GM18498 (cell line): ENCODE measurements around the gene RHD.
"Not testable (repeated sequence)": the region's sequence is repeated elsewhere in the genome, so short reads cannot be mapped to it uniquely, and the experiment has no call there.

Source experiments
- ATAC-seq: cut with Tn5 transposase; IDR thresholded peaks from one replicate; pipeline ENCODE4 v1.9.1; 2021; ENCODE audit warnings: mild to moderate bottlenecking, moderate library complexity; ENCODE audit not compliant: unreplicated experiment

The RHD gene

DNA sequence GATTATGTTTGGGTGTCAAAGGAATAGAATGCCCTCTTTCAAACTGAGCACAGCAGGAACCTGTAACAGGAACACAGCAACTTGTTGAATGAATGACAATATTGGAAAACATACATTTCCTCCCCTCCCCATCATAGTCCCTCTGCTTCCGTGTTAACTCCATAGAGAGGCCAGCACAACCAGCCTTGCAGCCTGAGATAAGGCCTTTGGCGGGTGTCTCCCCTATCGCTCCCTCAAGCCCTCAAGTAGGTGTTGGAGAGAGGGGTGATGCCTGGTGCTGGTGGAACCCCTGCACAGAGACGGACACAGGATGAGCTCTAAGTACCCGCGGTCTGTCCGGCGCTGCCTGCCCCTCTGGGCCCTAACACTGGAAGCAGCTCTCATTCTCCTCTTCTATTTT lies at the start of gene RHD:
RHD (plus strand) TSS at position 272 of the 400 bp plus-strand sequence; CDS start at position 311, 39 bp downstream.
- not testable (repeated sequence) for ATAC-seq

DNA sequence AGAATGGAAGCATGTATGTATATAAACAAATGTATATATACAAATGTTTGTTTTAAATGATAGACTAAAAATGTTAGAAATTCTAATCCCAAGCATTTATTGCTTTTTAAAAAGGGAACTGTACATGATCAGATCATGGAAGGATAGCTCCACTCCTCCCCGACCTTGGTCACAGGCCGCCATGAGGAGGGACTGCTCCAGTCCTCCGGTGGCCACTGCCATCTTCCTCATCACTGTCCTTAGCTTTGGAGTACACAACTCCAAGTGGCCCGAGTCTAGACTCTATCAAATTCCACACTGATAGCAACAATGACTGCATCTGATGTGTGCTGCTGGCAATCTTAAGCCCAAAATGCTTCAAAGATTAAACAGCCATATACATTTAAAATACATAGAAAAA lies 49.7 kb upstream of the RHD start:
- no peak for ATAC-seq

DNA sequence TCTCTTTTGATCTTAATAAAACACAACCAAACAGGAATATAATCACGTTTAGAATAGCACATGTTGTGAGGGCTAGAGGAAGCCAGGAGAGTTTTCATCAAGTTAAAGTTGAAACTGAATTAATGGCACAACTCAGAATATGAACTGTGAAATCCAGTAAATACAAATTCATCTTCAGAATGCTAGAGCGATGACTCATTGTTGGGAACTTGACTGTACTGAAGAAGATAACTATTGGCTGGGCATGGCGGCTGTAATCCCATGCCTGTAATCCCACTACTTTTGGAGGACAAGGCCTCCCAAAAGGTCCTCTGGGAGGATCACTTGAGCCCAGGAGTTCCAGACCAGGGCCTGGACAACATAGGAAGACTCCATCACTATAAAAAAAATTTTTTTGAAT lies 48.8 kb upstream of the RHD start:
- ATAC-seq: no peak

DNA sequence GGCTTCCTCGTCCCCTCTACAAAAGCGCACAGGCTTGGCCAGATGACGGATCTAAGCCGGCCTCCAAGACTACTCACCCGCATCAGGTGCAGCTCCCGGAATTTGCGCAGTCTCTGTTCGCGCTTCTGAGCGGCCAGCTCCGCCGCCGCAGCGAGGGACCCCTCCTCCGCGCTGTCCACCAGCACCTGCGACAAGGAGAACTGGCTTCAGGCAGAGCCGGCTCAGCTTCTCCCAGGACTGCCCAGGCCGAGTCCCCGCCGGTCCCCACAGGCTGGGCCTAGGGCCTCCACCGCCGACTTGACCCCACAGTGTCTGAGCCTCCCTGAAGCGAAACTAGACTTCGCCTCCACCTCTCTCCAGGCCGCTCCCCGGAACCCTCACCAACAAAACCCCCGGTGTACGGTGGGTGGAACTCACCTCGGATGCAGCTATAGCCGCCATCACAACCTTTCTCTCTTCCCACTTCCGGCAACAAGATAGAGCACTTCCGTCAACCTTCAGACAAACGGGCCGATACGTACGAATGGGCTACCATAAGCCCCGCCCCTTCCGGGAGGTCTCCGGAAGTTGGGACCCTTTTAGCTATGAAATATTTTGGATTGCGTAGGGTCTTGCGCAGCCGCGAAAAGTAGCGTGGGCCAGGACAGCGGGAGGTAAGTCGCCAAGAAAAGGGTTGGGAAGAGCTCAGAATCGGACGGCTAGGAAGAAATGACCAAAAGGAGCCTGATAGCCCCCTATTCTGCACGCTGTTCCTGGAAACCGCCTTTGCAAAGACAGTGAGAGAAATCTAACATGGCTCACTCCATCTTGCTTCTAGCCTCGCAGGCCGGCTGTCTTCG lies 40.1 kb upstream of the RHD start, which contains the start of gene SYF2:
SYF2 (minus strand) TSS at position 476 of the 839 bp plus-strand sequence; CDS start at position 441, 35 bp downstream.
- ATAC-seq: peak; percentile 74

DNA sequence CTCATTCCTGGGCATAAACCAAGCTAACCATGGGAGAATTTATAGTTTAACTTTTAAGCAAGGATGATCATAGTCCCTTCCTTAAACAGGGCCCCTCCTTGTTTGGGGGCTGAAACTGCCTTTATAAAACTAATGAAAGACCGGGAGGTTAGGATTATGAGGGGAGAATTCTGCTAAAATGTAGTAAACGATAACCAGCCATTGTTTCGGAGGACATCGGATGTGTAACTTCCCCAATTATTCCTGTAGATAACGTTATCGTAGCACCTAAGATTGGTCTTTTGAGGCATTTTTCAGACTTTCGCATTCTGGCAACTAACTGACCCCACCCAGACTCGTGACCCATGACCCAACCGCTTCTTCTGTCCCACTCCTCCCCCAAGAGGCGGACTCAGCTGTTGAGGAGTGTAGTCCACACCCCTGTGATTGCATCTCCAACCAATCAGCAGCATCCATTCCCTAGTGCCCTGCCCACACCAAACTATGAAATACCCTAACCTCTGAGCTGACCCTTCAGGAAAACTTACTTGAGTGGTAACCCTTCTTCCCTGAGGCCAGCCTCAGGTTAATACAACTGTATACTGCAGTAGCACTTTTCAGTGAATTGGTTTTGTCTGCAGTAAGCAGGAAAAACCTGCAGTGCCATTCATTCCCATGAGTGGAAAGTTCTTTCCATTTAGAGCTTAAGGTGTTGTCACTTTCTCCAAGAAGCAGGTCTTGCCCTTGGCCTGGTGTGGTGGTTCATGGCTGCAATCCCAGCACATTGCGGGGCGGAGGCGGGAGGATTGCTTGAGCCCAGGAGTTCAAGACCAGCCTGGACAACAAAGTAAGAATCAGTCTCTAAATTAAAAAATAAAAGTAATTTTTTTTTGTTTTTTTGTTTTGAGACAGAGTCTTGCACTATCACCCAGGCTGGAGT lies 39.2 kb upstream of the RHD start:
- peak; percentile 59 for ATAC-seq

DNA sequence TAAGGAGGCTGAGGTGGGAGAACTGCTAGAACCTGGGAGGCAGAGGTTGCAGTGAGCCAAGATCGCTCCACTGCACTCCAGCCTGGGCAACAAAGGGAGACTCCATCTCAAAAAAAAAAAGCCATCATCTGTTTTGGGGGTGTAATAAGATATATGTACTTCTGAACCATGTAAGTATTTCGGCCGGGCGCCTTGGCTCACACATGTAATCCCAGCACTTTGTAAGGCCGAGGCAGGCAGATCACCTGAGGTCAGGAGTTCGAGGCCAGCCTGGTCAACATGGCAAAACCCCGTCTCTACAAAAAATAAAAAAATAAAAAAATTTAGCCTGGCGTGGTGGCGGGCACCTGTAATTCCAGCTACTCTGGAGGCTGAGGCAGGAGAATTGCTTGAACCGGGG lies 36.9 kb upstream of the RHD start:
- not testable (repeated sequence) for ATAC-seq

DNA sequence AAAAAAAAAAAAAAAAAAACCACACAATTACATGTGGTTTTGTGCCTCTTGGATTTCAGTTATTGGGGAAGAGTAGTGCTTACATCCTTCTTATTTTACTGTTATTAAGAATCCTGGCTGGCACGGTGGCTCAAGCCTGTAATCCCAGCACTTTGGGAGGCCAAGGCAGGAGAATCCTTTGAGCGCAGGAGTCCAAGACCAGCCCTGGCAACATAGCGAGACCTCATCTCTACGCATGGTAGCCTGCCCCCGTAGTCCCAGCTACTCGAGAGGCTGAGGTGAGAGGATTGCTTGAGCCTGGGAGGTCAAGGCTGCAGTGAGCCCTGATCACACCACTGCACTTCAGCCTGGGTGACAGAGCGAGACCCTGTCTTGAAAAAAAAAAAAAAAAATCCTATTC lies 36.0 kb upstream of the RHD start:
- not testable (repeated sequence) for ATAC-seq

DNA sequence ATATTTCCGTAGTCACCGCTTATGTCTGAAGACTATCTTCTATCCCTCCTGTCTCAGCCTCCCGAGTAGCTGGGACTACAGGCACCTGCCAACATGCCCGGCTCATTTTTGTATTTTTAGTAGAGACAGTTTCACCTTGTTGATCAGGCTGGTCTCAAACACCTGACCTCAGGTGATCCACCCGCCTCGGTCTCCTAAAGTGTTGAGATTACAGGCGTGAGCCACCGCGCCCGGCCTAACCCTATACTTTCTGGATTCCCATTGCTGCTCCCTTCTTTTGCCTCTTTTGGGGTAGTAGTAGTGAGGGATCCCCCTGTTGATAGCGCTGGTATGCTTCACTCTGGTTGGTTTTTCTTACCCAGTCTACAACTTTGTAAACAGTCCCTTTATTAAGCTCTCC lies 34.3 kb upstream of the RHD start:
- no peak for ATAC-seq

DNA sequence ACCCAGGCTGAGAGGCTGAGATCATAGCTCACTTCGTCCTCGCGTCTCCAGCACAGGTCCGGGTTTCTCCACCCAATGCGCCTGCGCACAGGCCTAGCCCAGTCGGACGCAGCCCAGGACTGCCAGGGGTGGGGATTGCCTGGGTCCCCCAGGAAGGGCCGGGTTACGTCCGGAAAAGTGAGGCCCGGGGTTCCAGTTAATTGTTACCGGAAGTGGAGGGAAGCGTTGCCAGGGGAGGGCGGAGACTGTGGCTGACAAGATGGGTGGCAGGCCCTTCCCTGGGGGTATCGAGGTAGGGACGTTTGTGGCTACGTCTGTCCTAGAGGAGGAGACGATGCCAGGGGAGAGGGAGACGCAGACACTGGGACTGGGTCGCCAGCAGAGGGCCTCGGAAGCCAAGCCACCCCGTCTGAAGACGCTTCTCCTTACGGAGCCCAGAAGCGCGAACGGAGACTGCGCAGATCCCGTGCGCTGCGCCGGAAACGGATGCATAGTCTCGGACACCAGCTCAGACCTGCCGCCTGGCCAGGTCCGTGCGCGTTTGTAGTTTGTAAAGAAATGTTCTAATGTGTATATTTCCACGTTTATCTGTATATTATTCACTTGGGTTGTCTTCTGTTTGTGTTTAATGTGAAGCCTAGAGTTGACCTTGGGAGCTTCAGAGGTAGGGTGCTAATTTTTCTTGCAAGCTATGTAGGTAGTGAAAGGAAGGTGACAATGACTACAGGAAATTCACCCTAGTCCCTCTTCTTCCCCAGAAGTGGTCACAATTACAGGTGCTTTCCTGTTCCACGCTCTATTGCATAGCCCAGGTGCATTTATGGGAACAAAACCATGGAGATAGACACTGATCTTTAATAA lies 32.4 kb upstream of the RHD start:
- peak; percentile 71 for ATAC-seq

DNA sequence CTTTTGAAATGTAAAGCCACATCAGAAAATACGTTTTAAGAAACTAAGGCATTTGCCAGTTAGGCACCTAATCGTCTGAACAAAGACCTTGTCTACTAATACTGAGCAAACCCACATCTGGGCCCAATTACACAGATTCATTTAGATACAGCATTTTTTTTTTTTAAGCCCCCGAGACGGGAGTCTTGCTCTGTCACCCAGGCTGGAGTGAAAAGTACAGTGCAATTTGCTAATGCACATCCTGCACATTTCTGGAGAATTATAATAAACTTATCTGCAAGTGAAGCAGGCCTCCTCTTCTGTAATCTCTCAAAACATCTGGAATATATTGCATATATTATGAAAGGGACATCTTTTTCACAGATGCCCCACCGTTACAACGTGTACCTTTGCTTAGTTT lies 28.4 kb upstream of the RHD start:
- no peak for ATAC-seq

DNA sequence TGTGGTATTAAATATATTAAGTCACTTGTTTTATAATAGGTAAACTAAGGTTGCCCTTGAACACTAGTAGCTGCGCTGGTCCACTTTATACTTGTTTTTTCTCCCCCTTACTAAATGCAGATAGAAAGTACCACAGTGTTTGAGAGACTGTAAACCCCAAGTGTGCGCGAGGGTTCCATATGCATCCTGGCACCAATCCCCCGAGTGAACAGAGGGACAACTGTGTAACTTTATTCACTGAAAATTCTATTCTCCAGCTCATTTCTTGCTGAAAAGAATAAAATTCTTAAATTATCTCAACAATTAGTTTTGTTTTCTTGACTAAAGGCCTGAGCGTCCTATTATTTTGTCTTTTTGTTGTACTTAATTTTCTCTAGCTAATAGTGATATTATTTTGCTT lies 26.9 kb upstream of the RHD start:
- ATAC-seq: no peak

DNA sequence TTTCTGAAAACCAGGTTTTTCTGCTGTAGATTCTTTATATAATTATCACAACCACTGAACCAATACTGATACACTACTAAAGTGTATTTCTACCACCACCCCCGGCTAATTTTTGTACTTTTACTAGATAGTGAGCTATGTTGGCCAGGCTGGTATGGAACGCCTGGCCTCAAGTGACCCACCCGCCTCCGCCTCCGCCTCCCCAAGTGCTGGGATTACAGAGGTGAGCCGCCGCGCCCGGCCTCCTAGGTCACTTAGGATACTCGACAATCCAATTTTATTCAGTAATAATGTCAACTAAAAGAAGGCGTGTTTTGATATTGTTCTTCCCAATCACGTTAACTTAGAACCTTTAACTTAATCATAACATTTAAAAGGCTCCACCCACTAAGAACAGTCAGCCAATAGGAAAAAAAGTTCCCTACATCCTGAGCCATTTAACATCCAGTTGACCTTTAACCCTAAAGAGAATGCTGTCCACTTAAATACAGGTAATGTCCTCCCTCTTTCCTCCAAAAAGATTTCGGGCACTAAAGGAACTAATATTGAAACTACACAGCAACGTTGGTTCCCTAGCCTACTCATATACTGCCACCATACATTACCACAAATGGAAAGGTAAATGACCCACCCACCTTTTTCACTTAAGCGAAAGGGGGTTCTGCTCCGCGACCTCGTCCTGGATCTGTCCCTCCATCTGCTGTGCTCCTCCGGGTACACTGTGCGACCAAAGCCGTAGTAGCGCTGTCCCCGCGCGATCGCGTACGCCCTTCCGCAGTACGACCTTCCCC lies 26.3 kb upstream of the RHD start:
- ATAC-seq: no peak

DNA sequence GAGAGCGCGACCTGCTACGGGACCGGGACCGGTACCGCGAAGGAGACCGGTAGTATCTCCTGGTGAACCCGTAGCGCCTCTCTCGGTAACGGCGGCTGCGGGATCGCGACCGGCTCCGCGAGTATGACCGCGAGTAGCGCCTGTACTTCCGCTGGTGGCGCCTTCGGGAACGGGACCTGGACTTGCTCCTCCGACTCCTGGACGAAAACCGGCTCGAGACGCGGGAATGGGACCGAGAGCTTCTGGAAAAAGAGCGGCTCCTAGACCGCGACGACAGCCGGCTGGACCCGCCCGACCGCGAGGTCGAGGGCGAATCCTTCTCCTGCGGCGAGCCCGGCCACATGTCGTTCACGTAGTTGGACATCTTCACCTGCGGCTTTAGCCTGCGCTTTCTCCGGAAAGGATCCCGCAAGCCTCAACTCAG lies 25.7 kb upstream of the RHD start:
- ATAC-seq: peak; percentile 14

DNA sequence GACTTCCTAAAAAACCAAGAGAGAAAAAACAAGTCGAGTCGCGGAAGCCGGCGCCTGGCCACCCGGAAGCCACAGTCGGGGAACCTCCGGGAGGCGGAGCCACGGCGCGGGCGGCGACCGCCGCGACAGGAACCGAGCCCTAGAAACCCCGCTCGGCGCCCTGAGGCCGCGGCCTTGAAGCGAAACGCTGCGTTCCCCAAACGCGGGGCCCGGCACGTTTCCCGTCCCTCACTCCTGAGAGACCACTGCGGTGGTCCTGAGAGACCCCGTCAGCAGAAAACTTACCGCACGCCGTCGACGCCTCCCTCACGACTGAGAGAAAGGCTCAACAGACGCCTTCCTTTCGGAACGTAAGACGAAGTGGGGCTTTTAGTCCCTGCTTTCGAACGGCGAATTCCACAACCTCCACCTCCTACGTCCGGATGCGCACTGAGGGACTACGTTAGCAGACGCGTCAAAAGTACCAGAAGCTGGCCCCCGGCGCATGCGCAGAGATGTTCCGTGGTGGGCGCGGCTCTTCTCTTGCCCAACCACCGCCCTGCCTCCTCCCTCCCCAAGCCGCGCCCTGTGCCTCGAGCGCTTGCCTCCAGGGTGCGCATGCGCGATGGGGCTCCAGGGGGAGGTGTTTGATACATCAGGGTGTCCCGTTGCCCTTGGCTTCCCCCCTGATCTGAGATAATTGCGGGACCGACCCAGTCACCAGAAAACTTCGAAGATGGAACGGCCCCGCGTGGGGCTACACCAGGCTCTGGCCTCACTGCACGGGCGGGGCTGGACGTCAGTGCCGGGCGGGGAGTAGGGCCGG lies 25.1 kb upstream of the RHD start, which contains the start of gene RSRP1:
RSRP1 (minus strand) TSS at position 431 of the 805 bp plus-strand sequence. CDS start 491 bp downstream, outside the sequence.
- peak; percentile 83 for ATAC-seq

DNA sequence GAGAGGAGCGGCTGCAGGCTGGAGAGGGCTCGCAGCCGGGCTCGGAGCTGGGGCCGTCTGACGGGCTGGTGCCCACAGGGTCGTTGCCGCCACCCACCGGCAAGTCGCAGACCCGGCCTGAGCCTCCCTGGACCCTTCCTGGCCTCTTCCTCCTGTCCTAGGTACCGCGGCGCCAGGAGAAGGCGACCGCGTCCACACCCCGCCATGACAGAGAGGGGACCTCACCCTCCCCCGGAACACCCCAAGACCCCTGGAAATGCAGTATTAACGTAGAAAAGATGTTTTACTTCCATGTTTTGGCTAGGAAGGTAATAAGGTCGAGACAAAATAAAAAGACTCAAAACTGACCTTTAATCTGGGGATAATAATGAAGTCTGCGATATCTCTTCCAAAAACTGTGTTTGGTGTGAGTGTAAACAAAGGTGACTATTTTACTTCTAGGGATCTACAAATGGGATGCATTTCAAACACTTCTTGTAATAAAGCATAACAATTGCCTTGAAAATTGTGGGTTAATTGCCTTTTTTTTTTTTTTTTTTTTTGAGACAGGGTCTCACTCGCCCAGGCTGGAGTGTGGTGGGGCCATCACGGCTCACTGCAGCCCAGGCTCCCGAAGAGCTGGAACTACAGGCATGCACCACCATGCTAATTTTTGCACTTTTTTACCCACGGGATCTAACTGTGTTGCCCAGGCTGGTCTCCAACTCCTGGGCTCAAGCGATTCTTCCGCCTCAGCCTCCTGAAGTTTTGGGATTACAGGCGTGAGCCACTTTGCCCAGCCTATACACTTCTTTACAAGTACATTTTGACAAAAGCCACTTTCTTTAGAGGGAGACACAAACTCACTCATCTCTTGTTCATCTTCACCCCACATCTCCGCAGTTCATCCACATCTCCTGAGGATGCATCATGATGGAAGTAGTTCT lies 24.2 kb upstream of the RHD start:
- ATAC-seq: peak; percentile 39

DNA sequence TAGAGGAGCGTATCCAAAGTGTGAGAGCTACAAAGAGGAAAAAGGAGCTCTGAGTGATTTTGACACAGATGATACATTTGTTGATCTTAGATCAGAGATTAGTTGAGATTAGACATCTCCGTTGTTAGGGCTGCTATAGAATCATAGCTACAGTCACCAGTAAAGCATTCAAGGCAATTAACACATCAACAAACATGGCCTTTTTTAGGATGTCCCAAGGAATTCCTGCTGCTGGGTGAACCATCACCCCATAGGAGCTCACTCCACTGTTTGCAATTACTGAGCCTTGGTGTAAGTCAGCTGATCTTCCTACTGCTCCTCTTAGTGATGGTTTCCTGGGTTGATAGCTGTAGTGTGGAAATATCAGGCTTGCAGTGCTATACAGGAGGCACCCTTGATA lies 18.4 kb upstream of the RHD start:
- ATAC-seq: no peak

DNA sequence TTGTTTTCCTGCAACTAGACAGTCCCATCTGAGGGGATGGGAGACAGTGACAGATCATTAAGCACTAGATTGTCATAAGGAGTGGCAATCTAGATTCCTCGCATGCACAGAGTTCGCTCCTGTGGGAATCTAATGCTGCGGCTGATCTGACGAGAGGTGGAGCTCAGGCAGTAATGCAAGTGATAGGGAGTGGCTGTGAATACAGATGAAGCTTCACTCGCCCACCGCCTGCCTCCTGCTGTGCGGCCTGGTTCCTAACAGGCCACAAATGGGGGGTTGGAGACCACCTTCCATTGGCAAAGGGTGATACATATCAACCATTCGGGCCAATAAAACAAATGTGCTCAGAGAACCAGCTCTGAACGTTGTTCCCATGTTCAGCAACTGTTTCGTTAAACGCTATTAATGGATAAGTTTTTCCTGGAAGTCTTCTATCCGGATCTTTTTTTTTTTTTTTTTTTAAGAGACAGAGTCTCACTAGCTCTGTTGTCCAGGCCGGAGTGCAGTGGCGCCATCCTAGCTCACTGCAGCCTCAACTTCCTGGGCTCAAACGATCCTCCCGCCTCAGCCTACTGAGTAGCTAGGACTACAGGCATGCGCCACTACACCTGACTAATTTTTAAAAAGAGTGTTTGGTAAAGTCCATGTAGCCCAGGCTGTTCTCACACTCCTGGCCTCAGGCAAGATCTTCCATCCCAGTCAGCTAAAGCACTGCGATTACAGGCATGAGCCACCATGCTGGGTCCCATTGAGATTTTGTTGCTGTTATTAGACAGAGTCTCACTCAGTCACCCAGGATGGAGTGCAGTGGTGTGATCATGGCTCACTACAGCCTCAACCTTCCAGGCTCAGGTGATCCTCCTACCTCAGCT lies 16.4 kb upstream of the RHD start:
- no peak for ATAC-seq
